HepG2 (cell line): Measurements from ENCODE around the gene NFIC. TPM values are rescaled to one million over a fixed set of nuclear protein-coding genes. Genes with fewer than 3 reads are reported as not detected.

Source experiments
- ATAD3A ChIP-seq: sonication (generic); formaldehyde crosslinking; IDR thresholded peaks from 2 replicates; pipeline ENCODE4 v1.4.0; 2020; ENCODE audit warnings: missing genetic modification reagents
- ATF7 ChIP-seq, 2 experiments: fragments of 450-650 bp in 1 of 2; sonication (generic) in 1 of 2; formaldehyde crosslinking in 1 of 2; IDR thresholded peaks; 2 replicates each; pipeline versions ENCODE4 v1.4.0 to v1.6.1; 2016 to 2020; ENCODE audit warnings: antibody characterized with exemption in 1 of 2, mild to moderate bottlenecking in 1 of 2, missing genetic modification reagents in 1 of 2
- MED8 ChIP-seq: sonication (generic); formaldehyde crosslinking; IDR thresholded peaks from 2 replicates; pipeline ENCODE4 v1.8.1; 2023; ENCODE audit warnings: mild to moderate bottlenecking, missing genetic modification reagents; ENCODE audit not compliant: insufficient replicate concordance
- PRDM10 ChIP-seq: sonication (generic); formaldehyde crosslinking; IDR thresholded peaks from 2 replicates; pipeline ENCODE4 v1.4.0; 2020; ENCODE audit warnings: low read depth, missing genetic modification reagents
- REPIN1 ChIP-seq: sonication (generic); formaldehyde crosslinking; IDR thresholded peaks from 2 replicates; pipeline ENCODE4 v1.8.0; 2022; ENCODE audit warnings: missing genetic modification reagents, low read depth, mild to moderate bottlenecking, borderline replicate concordance
- SNAPC2 ChIP-seq: sonication (generic); formaldehyde crosslinking; IDR thresholded peaks from 2 replicates; pipeline ENCODE4 v1.8.1; 2022; ENCODE audit warnings: mild to moderate bottlenecking, missing genetic modification reagents
- ZFP36L2 ChIP-seq: sonication (generic); formaldehyde crosslinking; IDR thresholded peaks from 2 replicates; pipeline ENCODE4 v1.4.0; 2020; ENCODE audit warnings: missing genetic modification reagents
- ZNF326 ChIP-seq: sonication (generic); formaldehyde crosslinking; IDR thresholded peaks from 2 replicates; pipeline ENCODE4 v1.4.0; 2020; ENCODE audit warnings: missing genetic modification reagents, borderline replicate concordance
- ZNF431 ChIP-seq: sonication (generic); formaldehyde crosslinking; IDR thresholded peaks from 2 replicates; pipeline ENCODE4 v1.9.0; 2022; ENCODE audit warnings: missing genetic modification reagents, low read depth, mild to moderate bottlenecking, borderline replicate concordance
- ZNF501 ChIP-seq: sonication (generic); formaldehyde crosslinking; IDR thresholded peaks from 2 replicates; pipeline ENCODE4 v1.5.1; 2020; ENCODE audit warnings: mild to moderate bottlenecking, moderate library complexity, missing genetic modification reagents
- ZNF512 ChIP-seq: sonication (generic); formaldehyde crosslinking; IDR thresholded peaks from 2 replicates; pipeline ENCODE4 v1.4.0; 2020; ENCODE audit warnings: mild to moderate bottlenecking, missing genetic modification reagents
- ZNF563 ChIP-seq: sonication (generic); formaldehyde crosslinking; IDR thresholded peaks from 2 replicates; pipeline ENCODE4 v1.8.0; 2022; ENCODE audit warnings: mild to moderate bottlenecking, moderate library complexity, missing genetic modification reagents
- ZNF773 ChIP-seq: sonication (generic); formaldehyde crosslinking; IDR thresholded peaks from 2 replicates; pipeline ENCODE4 v1.4.0; 2020; ENCODE audit warnings: missing genetic modification reagents, borderline replicate concordance
- ZNF792 ChIP-seq: IDR thresholded peaks from 2 replicates; pipeline ENCODE4 v1.6.1; 2016
- polyA plus RNA-seq, 8 experiments: library from polyadenylated mRNA; depleted of rRNA in 3 of 8; stranded (reverse) in 7 of 8; unstranded in 1 of 8; fragments of >200 nt; fragmentation: Illumina TruSeq in 4 of 8; extraction: Trizol in 4 of 8; gene quantifications; 2 replicates each; pipeline versions ENCODE4 v1.2.1 to v1.2.3, GENCODE V29; 2011 to 2016; ENCODE audit warnings: low read depth in 4 of 8, missing spikeins in 1 of 8, mixed read lengths in 1 of 8; ENCODE audit not compliant: insufficient read depth in 1 of 8
- total RNA-seq, 5 experiments: library from RNA; depleted of rRNA; stranded (reverse); fragments of >200 nt; fragmentation: Illumina TruSeq; extraction: Trizol; gene quantifications; 2 replicates each; pipeline ENCODE4 v1.2.3, GENCODE V29; 2016; ENCODE audit warnings: low read depth in 1 of 5
- TF ChIP-seq, protein P1 (sequence below): IDR thresholded peaks from 2 replicates; pipeline ENCODE4 v1.6.1; 2016; ENCODE audit warnings: mild to moderate bottlenecking
- TF ChIP-seq, protein P2 (sequence below): sonication (generic); formaldehyde crosslinking; IDR thresholded peaks from 2 replicates; pipeline ENCODE4 v1.5.0; 2020; ENCODE audit warnings: mild to moderate bottlenecking, missing genetic modification reagents, borderline replicate concordance

The NFIC gene
- total and polyA plus RNA-seq, 2 of the 13 experiments (the other 11 are each of a cell fraction or from before 2014, with no cell fraction given) = 1.3 to 2.5 TPM

- TF ChIP-seq, protein P1, sequence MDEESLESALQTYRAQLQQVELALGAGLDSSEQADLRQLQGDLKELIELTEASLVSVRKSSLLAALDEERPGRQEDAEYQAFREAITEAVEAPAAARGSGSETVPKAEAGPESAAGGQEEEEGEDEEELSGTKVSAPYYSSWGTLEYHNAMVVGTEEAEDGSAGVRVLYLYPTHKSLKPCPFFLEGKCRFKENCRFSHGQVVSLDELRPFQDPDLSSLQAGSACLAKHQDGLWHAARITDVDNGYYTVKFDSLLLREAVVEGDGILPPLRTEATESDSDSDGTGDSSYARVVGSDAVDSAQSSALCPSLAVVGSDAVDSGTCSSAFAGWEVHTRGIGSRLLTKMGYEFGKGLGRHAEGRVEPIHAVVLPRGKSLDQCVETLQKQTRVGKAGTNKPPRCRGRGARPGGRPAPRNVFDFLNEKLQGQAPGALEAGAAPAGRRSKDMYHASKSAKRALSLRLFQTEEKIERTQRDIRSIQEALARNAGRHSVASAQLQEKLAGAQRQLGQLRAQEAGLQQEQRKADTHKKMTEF (CRISPR knock-in tag) = peak; percentile 95
- TF ChIP-seq, protein P2, sequence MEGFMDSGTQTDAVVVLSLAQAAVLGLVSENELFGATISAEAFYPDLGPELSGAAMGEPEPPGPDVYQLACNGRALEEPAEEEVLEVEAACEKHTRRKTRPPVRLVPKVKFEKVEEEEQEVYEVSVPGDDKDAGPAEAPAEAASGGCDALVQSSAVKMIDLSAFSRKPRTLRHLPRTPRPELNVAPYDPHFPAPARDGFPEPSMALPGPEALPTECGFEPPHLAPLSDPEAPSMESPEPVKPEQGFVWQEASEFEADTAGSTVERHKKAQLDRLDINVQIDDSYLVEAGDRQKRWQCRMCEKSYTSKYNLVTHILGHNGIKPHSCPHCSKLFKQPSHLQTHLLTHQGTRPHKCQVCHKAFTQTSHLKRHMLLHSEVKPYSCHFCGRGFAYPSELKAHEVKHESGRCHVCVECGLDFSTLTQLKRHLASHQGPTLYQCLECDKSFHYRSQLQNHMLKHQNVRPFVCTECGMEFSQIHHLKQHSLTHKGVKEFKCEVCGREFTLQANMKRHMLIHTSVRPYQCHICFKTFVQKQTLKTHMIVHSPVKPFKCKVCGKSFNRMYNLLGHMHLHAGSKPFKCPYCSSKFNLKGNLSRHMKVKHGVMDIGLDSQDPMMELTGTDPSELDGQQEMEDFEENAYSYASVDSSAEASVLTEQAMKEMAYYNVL (CRISPR knock-in tag) = no peak
- TF ChIP-seq ATAD3A (CRISPR knock-in tag) = no peak
- no peak for TF ChIP-seq ZNF512 (CRISPR knock-in tag)
- no peak for TF ChIP-seq ZNF773 (CRISPR knock-in tag)
- TF ChIP-seq ZNF501 (CRISPR knock-in tag) = peak; percentile 66
- peak; percentile 51; the same call in 1 of the 2 replicates for TF ChIP-seq ZFP36L2 (CRISPR knock-in tag)
- TF ChIP-seq PRDM10 (CRISPR knock-in tag) = peak; percentile 67; the same call in 1 of the 2 replicates
- TF ChIP-seq ZNF563 = no peak; the same call in 1 of the 2 replicates
- TF ChIP-seq ATF7 (IDR thresholded peaks at IDR 0.05) = no peak
- peak; percentile 74; the same call in 1 of the 2 replicates for TF ChIP-seq ATF7 (CRISPR knock-in tag; IDR thresholded peaks at IDR 0.05)
- TF ChIP-seq MED8 = peak; percentile 78
- no peak for TF ChIP-seq ZNF326 (CRISPR knock-in tag)
- peak; percentile 93 for TF ChIP-seq ZNF792 (CRISPR knock-in tag)
- TF ChIP-seq REPIN1 = peak; percentile 91
- TF ChIP-seq SNAPC2 (CRISPR knock-in tag) = no peak
- no peak for TF ChIP-seq ZNF431 (CRISPR knock-in tag)
Observed at GRCh38 chr19:3398114-3398899, 31.9 kb downstream of the NFIC start (continued).
